Measurements from ENCODE around the gene RPS3.

Gene RPS3

GRCh38 chr11:75421035-75421602 lies 21.8 kb downstream of the RPS3 start:
- DNase-seq (ENCODE audit: low read depth, low spot score), result no peak
- TF ChIP-seq ZNF274 (IDR thresholded peaks at IDR 0.05; ENCODE audit: low read depth, low read length) (no peak), SUZ12 (IDR thresholded peaks at IDR 0.05; ENCODE audit: extremely low read depth, insufficient read depth, insufficient read length) (no peak), YY1 (IDR thresholded peaks at IDR 0.05; ENCODE audit: insufficient read depth, insufficient read length) (no peak)
- Histone ChIP-seq H3K4me3 (ENCODE audit: insufficient read length, low read depth) (no peak overlapping the region), H3K36me3 (ENCODE audit: insufficient read depth, insufficient read length, low read length) (peaks cover 20% of the 10 kb centered on the region), H3K27me3 (ENCODE audit: insufficient read depth, insufficient read length) (no peaks in the 10 kb centered on the region), H3K4me1 (ENCODE audit: insufficient read depth, insufficient read length) (peaks cover 2% of the 10 kb centered on the region), H3K9ac (ENCODE audit: insufficient read length, low read depth) (no peak overlapping the region), H3K9me3 (ENCODE audit: insufficient read depth, low read length) (no peaks in the 10 kb centered on the region)

GRCh38 chr11:75421902-75422247 lies 22.6 kb downstream of the RPS3 start:
- Histone ChIP-seq H3K9me3 (ENCODE audit: insufficient read depth, low read length) (no peaks in the 10 kb centered on the region), H3K4me1 (ENCODE audit: insufficient read depth, insufficient read length) (peaks cover 2% of the 10 kb centered on the region), H3K4me3 (ENCODE audit: insufficient read length, low read depth) (no peak overlapping the region), H3K27me3 (ENCODE audit: insufficient read depth, insufficient read length) (no peaks in the 10 kb centered on the region), H3K9ac (ENCODE audit: insufficient read length, low read depth) (no peak overlapping the region), H3K36me3 (ENCODE audit: insufficient read depth, insufficient read length, low read length) (peaks cover 19% of the 10 kb centered on the region)
- no peak for DNase-seq (ENCODE audit: low read depth, low spot score)
- no peak for TF ChIP-seq ZNF274 (IDR thresholded peaks at IDR 0.05; ENCODE audit: low read depth, low read length)
- TF ChIP-seq SUZ12 (IDR thresholded peaks at IDR 0.05; ENCODE audit: extremely low read depth, insufficient read depth, insufficient read length), result no peak
- TF ChIP-seq YY1 (IDR thresholded peaks at IDR 0.05; ENCODE audit: insufficient read depth, insufficient read length), result no peak

- peaks cover 19% of the 10 kb centered on the region for H3K36me3 ChIP-seq (ENCODE audit: insufficient read depth, insufficient read length, low read length)
- TF ChIP-seq SUZ12 (IDR thresholded peaks at IDR 0.05; ENCODE audit: extremely low read depth, insufficient read depth, insufficient read length), result no peak
- TF ChIP-seq YY1 (IDR thresholded peaks at IDR 0.05; ENCODE audit: insufficient read depth, insufficient read length), result no peak
- no peak for TF ChIP-seq ZNF274 (IDR thresholded peaks at IDR 0.05; ENCODE audit: low read depth, low read length)
- no peak overlapping the region for H3K4me3 ChIP-seq (ENCODE audit: insufficient read length, low read depth)
- no peak overlapping the region for H3K9ac ChIP-seq (ENCODE audit: insufficient read length, low read depth)
- DNase-seq (ENCODE audit: low read depth, low spot score), result no peak
- no peaks in the 10 kb centered on the region for H3K9me3 ChIP-seq (ENCODE audit: insufficient read depth, low read length)
- no peaks in the 10 kb centered on the region for H3K27me3 ChIP-seq (ENCODE audit: insufficient read depth, insufficient read length)
- peaks cover 2% of the 10 kb centered on the region for H3K4me1 ChIP-seq (ENCODE audit: insufficient read depth, insufficient read length)
These were observed 23.2 kb downstream of the RPS3 start for GRCh38 chr11:75422248-75423231.

GRCh38 chr11:75423721-75424120 lies 24.4 kb downstream of the RPS3 start:
- TF ChIP-seq ZNF274 (IDR thresholded peaks at IDR 0.05; ENCODE audit: low read depth, low read length) (no peak), SUZ12 (IDR thresholded peaks at IDR 0.05; ENCODE audit: extremely low read depth, insufficient read depth, insufficient read length) (no peak), YY1 (IDR thresholded peaks at IDR 0.05; ENCODE audit: insufficient read depth, insufficient read length) (no peak)
- Histone ChIP-seq H3K9me3 (ENCODE audit: insufficient read depth, low read length) (peaks cover 7% of the 10 kb centered on the region), H3K9ac (ENCODE audit: insufficient read length, low read depth) (no peak overlapping the region), H3K4me3 (ENCODE audit: insufficient read length, low read depth) (no peak overlapping the region), H3K4me1 (ENCODE audit: insufficient read depth, insufficient read length) (peaks cover 2% of the 10 kb centered on the region), H3K27me3 (ENCODE audit: insufficient read depth, insufficient read length) (peaks cover 5% of the 10 kb centered on the region), H3K36me3 (ENCODE audit: insufficient read depth, insufficient read length, low read length) (peaks cover 19% of the 10 kb centered on the region)
- DNase-seq (ENCODE audit: low read depth, low spot score), result no peak

GRCh38 chr11:75424396-75424795 lies 25.1 kb downstream of the RPS3 start:
- H3K9ac ChIP-seq (ENCODE audit: insufficient read length, low read depth), result no peak overlapping the region
- peaks cover 13% of the 10 kb centered on the region for H3K9me3 ChIP-seq (ENCODE audit: insufficient read depth, low read length)
- H3K36me3 ChIP-seq (ENCODE audit: insufficient read depth, insufficient read length, low read length), result peaks cover 19% of the 10 kb centered on the region
- no peak overlapping the region for H3K4me3 ChIP-seq (ENCODE audit: insufficient read length, low read depth)
- DNase-seq (ENCODE audit: low read depth, low spot score), result no peak
- peaks cover 2% of the 10 kb centered on the region for H3K4me1 ChIP-seq (ENCODE audit: insufficient read depth, insufficient read length)
- peaks cover 12% of the 10 kb centered on the region for H3K27me3 ChIP-seq (ENCODE audit: insufficient read depth, insufficient read length)
- TF ChIP-seq YY1 (IDR thresholded peaks at IDR 0.05; ENCODE audit: insufficient read depth, insufficient read length) (no peak), SUZ12 (IDR thresholded peaks at IDR 0.05; ENCODE audit: extremely low read depth, insufficient read depth, insufficient read length) (no peak), ZNF274 (IDR thresholded peaks at IDR 0.05; ENCODE audit: low read depth, low read length) (no peak)

- DNase-seq (ENCODE audit: low read depth, low spot score), result no peak
- H3K9ac ChIP-seq (ENCODE audit: insufficient read length, low read depth), result no peak overlapping the region
These were observed 26.1 kb downstream of the RPS3 start for GRCh38 chr11:75425422-75425821.

GRCh38 chr11:75426720-75427086 lies 27.4 kb downstream of the RPS3 start:
- H3K4me1 ChIP-seq (ENCODE audit: insufficient read depth, insufficient read length), result peaks cover 4% of the 10 kb centered on the region
- DNase-seq (ENCODE audit: low read depth, low spot score), result no peak
- no peak overlapping the region for H3K9ac ChIP-seq (ENCODE audit: insufficient read length, low read depth)
- no peak for TF ChIP-seq YY1 (IDR thresholded peaks at IDR 0.05; ENCODE audit: insufficient read depth, insufficient read length)
- no peak for TF ChIP-seq ZNF274 (IDR thresholded peaks at IDR 0.05; ENCODE audit: low read depth, low read length)
- no peak for TF ChIP-seq SUZ12 (IDR thresholded peaks at IDR 0.05; ENCODE audit: extremely low read depth, insufficient read depth, insufficient read length)
- H3K9me3 ChIP-seq (ENCODE audit: insufficient read depth, low read length), result peaks cover 17% of the 10 kb centered on the region
- peaks cover 19% of the 10 kb centered on the region for H3K36me3 ChIP-seq (ENCODE audit: insufficient read depth, insufficient read length, low read length)
- H3K4me3 ChIP-seq (ENCODE audit: insufficient read length, low read depth), result no peak overlapping the region
- H3K27me3 ChIP-seq (ENCODE audit: insufficient read depth, insufficient read length), result peaks cover 35% of the 10 kb centered on the region

More at GRCh38 chr11:75425422-75425821, 26.1 kb downstream of the RPS3 start:
- Histone ChIP-seq H3K9me3 (ENCODE audit: insufficient read depth, low read length) (peaks cover 17% of the 10 kb centered on the region), H3K4me3 (ENCODE audit: insufficient read length, low read depth) (no peak overlapping the region), H3K4me1 (ENCODE audit: insufficient read depth, insufficient read length) (peaks cover 2% of the 10 kb centered on the region), H3K36me3 (ENCODE audit: insufficient read depth, insufficient read length, low read length) (peaks cover 19% of the 10 kb centered on the region), H3K27me3 (ENCODE audit: insufficient read depth, insufficient read length) (peaks cover 22% of the 10 kb centered on the region)
- no peak for TF ChIP-seq ZNF274 (IDR thresholded peaks at IDR 0.05; ENCODE audit: low read depth, low read length)
- no peak for TF ChIP-seq SUZ12 (IDR thresholded peaks at IDR 0.05; ENCODE audit: extremely low read depth, insufficient read depth, insufficient read length)
- TF ChIP-seq YY1 (IDR thresholded peaks at IDR 0.05; ENCODE audit: insufficient read depth, insufficient read length), result no peak
